Measurements from ENCODE around the gene OR1N2. TPM values are rescaled to one million over a fixed set of nuclear protein-coding genes. Genes with fewer than 3 reads are reported as not detected.
"Not testable (repeated sequence)": the region's sequence is repeated elsewhere in the genome, so short reads cannot be mapped to it uniquely, and the experiment has no call there.

Gene OR1N2
- not detected for total RNA-seq

- Histone ChIP-seq H3K4me1 (ENCODE audit: control insufficient read depth in 3 of 3, insufficient read depth in 3 of 3, low read length in 3 of 3) (no peaks in the 10 kb centered on the region), H3K27me3 (ENCODE audit: control insufficient read depth in 3 of 3, insufficient read depth in 3 of 3, low read length in 3 of 3) (peaks cover 0 to 4% (median 0%) of the 10 kb centered on the region in 3 donors), H3K36me3 (ENCODE audit: control insufficient read depth in 3 of 3, insufficient read depth in 3 of 3, low read length in 3 of 3) (no peaks in the 10 kb centered on the region), H3K9ac (ENCODE audit: low read depth in 1 of 3, low read length in 3 of 3) (no peak within 1 kb of the TSS), H3K4me3 (ENCODE audit: low read length in 3 of 3) (no peak within 1 kb of the TSS), H3K27ac (ENCODE audit: low read depth, low read length) (no peak within 1 kb of the TSS), H3K9me3 (ENCODE audit: control insufficient read depth in 3 of 3, low read length in 3 of 3) (peaks cover 0 to 3% (median 2%) of the 10 kb centered on the region in 3 donors)
Measured at GRCh38 chr9:122552812-122553211, at the start of gene OR1N2. Gene OR1N2, plus strand, starts transcription at chr9:122553112. Its CDS starts 100 bp downstream, at chr9:122553212.

- Histone ChIP-seq H3K27ac (ENCODE audit: low read depth, low read length) (no peak overlapping the region), H3K4me1 (ENCODE audit: control insufficient read depth in 3 of 3, insufficient read depth in 3 of 3, low read length in 3 of 3) (no peaks in the 10 kb centered on the region), H3K36me3 (ENCODE audit: control insufficient read depth in 3 of 3, insufficient read depth in 3 of 3, low read length in 3 of 3) (no peaks in the 10 kb centered on the region), H3K9me3 (ENCODE audit: control insufficient read depth in 3 of 3, low read length in 3 of 3) (no peaks in the 10 kb centered on the region), H3K27me3 (ENCODE audit: control insufficient read depth in 3 of 3, insufficient read depth in 3 of 3, low read length in 3 of 3) (no peaks in the 10 kb centered on the region), H3K4me3 (ENCODE audit: low read length in 3 of 3) (no peak overlapping the region), H3K9ac (ENCODE audit: low read depth in 1 of 3, low read length in 3 of 3) (no peak overlapping the region)
Measured at GRCh38 chr9:122506964-122507363, 45.9 kb upstream of the OR1N2 start.

GRCh38 chr9:122510502-122510901 is 42.4 kb upstream of the OR1N2 start, which contains the start of gene OR1J2:
Gene OR1J2, plus strand, starts transcription at chr9:122510802. Its CDS starts 0 bp downstream, at chr9:122510802.
- no peak within 1 kb of the TSS for H3K9ac ChIP-seq (ENCODE audit: low read depth in 1 of 3, low read length in 3 of 3)
- H3K4me3 ChIP-seq (ENCODE audit: low read length in 3 of 3): no peak within 1 kb of the TSS
- no peaks in the 10 kb centered on the region for H3K9me3 ChIP-seq (ENCODE audit: control insufficient read depth in 3 of 3, low read length in 3 of 3)
- H3K27ac ChIP-seq (ENCODE audit: low read depth, low read length): no peak within 1 kb of the TSS
- no peaks in the 10 kb centered on the region for H3K36me3 ChIP-seq (ENCODE audit: control insufficient read depth in 3 of 3, insufficient read depth in 3 of 3, low read length in 3 of 3)
- H3K4me1 ChIP-seq (ENCODE audit: control insufficient read depth in 3 of 3, insufficient read depth in 3 of 3, low read length in 3 of 3): no peaks in the 10 kb centered on the region
- no peaks in the 10 kb centered on the region for H3K27me3 ChIP-seq (ENCODE audit: control insufficient read depth in 3 of 3, insufficient read depth in 3 of 3, low read length in 3 of 3)

GRCh38 chr9:122518226-122518625 is 34.7 kb upstream of the OR1N2 start:
- Histone ChIP-seq H3K36me3 (ENCODE audit: control insufficient read depth in 3 of 3, insufficient read depth in 3 of 3, low read length in 3 of 3) (no peaks in the 10 kb centered on the region), H3K27ac (ENCODE audit: low read depth, low read length) (no peak overlapping the region), H3K4me1 (ENCODE audit: control insufficient read depth in 3 of 3, insufficient read depth in 3 of 3, low read length in 3 of 3) (no peaks in the 10 kb centered on the region), H3K4me3 (ENCODE audit: low read length in 3 of 3) (no peak overlapping the region), H3K9me3 (ENCODE audit: control insufficient read depth in 3 of 3, low read length in 3 of 3) (no peaks in the 10 kb centered on the region), H3K9ac (ENCODE audit: low read depth in 1 of 3, low read length in 3 of 3) (no peak overlapping the region), H3K27me3 (ENCODE audit: control insufficient read depth in 3 of 3, insufficient read depth in 3 of 3, low read length in 3 of 3) (peaks cover 0 to 3% (median 3%) of the 10 kb centered on the region in 3 donors)

- no peaks in the 10 kb centered on the region for H3K36me3 ChIP-seq (ENCODE audit: control insufficient read depth in 3 of 3, insufficient read depth in 3 of 3, low read length in 3 of 3)
- H3K27me3 ChIP-seq (ENCODE audit: control insufficient read depth in 3 of 3, insufficient read depth in 3 of 3, low read length in 3 of 3): peaks cover 0 to 3% (median 3%) of the 10 kb centered on the region in 3 donors
- H3K4me1 ChIP-seq (ENCODE audit: control insufficient read depth in 3 of 3, insufficient read depth in 3 of 3, low read length in 3 of 3): no peaks in the 10 kb centered on the region
- H3K4me3 ChIP-seq (ENCODE audit: low read length in 3 of 3): no peak within 1 kb of the TSS
- no peak within 1 kb of the TSS for H3K9ac ChIP-seq (ENCODE audit: low read depth in 1 of 3, low read length in 3 of 3)
- no peak within 1 kb of the TSS for H3K27ac ChIP-seq (ENCODE audit: low read depth, low read length)
- H3K9me3 ChIP-seq (ENCODE audit: control insufficient read depth in 3 of 3, low read length in 3 of 3): no peaks in the 10 kb centered on the region
Measured at GRCh38 chr9:122518841-122519240, 34.1 kb upstream of the OR1N2 start, which contains the start of gene OR1J4. Gene OR1J4, plus strand, starts transcription at chr9:122519141. Its CDS starts 0 bp downstream, at chr9:122519141.

GRCh38 chr9:122519376-122519775 is 33.5 kb upstream of the OR1N2 start:
- Histone ChIP-seq H3K27me3 (ENCODE audit: control insufficient read depth in 3 of 3, insufficient read depth in 3 of 3, low read length in 3 of 3) (peaks cover 0 to 3% (median 3%) of the 10 kb centered on the region in 3 donors), H3K4me1 (ENCODE audit: control insufficient read depth in 3 of 3, insufficient read depth in 3 of 3, low read length in 3 of 3) (no peaks in the 10 kb centered on the region), H3K36me3 (ENCODE audit: control insufficient read depth in 3 of 3, insufficient read depth in 3 of 3, low read length in 3 of 3) (no peaks in the 10 kb centered on the region), H3K9me3 (ENCODE audit: control insufficient read depth in 3 of 3, low read length in 3 of 3) (no peaks in the 10 kb centered on the region), H3K9ac (ENCODE audit: low read depth in 1 of 3, low read length in 3 of 3) (no peak overlapping the region), H3K4me3 (ENCODE audit: low read length in 3 of 3) (no peak overlapping the region), H3K27ac (ENCODE audit: low read depth, low read length) (no peak overlapping the region)

GRCh38 chr9:122526602-122527001 is 26.3 kb upstream of the OR1N2 start:
- Histone ChIP-seq H3K4me1 (ENCODE audit: control insufficient read depth in 3 of 3, insufficient read depth in 3 of 3, low read length in 3 of 3) (no peaks in the 10 kb centered on the region), H3K9me3 (ENCODE audit: control insufficient read depth in 3 of 3, low read length in 3 of 3) (no peaks in the 10 kb centered on the region)

GRCh38 chr9:122527193-122527592 is 25.7 kb upstream of the OR1N2 start, which contains the start of gene OR1N1:
Gene OR1N1, minus strand, starts transcription at chr9:122527293. Its CDS starts 0 bp downstream, at chr9:122527293.
- no peak within 1 kb of the TSS for H3K27ac ChIP-seq (ENCODE audit: low read depth, low read length)
- H3K4me3 ChIP-seq (ENCODE audit: low read length in 3 of 3): no peak within 1 kb of the TSS
- no peak within 1 kb of the TSS for H3K9ac ChIP-seq (ENCODE audit: low read depth in 1 of 3, low read length in 3 of 3)
- H3K9me3 ChIP-seq (ENCODE audit: control insufficient read depth in 3 of 3, low read length in 3 of 3): no peaks in the 10 kb centered on the region
- no peaks in the 10 kb centered on the region for H3K4me1 ChIP-seq (ENCODE audit: control insufficient read depth in 3 of 3, insufficient read depth in 3 of 3, low read length in 3 of 3)
- no peaks in the 10 kb centered on the region for H3K36me3 ChIP-seq (ENCODE audit: control insufficient read depth in 3 of 3, insufficient read depth in 3 of 3, low read length in 3 of 3)
- peaks cover 0 to 2% (median 0%) of the 10 kb centered on the region in 3 donors for H3K27me3 ChIP-seq (ENCODE audit: control insufficient read depth in 3 of 3, insufficient read depth in 3 of 3, low read length in 3 of 3)

More at GRCh38 chr9:122526602-122527001, 26.3 kb upstream of the OR1N2 start:
- H3K4me3 ChIP-seq (ENCODE audit: low read length in 3 of 3): no peak overlapping the region
- no peak overlapping the region for H3K9ac ChIP-seq (ENCODE audit: low read depth in 1 of 3, low read length in 3 of 3)
- no peak overlapping the region for H3K27ac ChIP-seq (ENCODE audit: low read depth, low read length)
- H3K27me3 ChIP-seq (ENCODE audit: control insufficient read depth in 3 of 3, insufficient read depth in 3 of 3, low read length in 3 of 3): peaks cover 0 to 2% (median 2%) of the 10 kb centered on the region in 3 donors
- H3K36me3 ChIP-seq (ENCODE audit: control insufficient read depth in 3 of 3, insufficient read depth in 3 of 3, low read length in 3 of 3): no peaks in the 10 kb centered on the region

- H3K27me3 ChIP-seq (ENCODE audit: control insufficient read depth in 3 of 3, insufficient read depth in 3 of 3, low read length in 3 of 3); H3K9ac ChIP-seq (ENCODE audit: low read depth in 1 of 3, low read length in 3 of 3): not testable (repeated sequence)
Measured at GRCh38 chr9:122531157-122531556, 21.8 kb upstream of the OR1N2 start.

GRCh38 chr9:122536134-122536533 is 16.8 kb upstream of the OR1N2 start:
- Histone ChIP-seq H3K9me3 (ENCODE audit: control insufficient read depth in 3 of 3, low read length in 3 of 3) (no peaks in the 10 kb centered on the region), H3K27me3 (ENCODE audit: control insufficient read depth in 3 of 3, insufficient read depth in 3 of 3, low read length in 3 of 3) (no peaks in the 10 kb centered on the region), H3K36me3 (ENCODE audit: control insufficient read depth in 3 of 3, insufficient read depth in 3 of 3, low read length in 3 of 3) (no peaks in the 10 kb centered on the region), H3K4me1 (ENCODE audit: control insufficient read depth in 3 of 3, insufficient read depth in 3 of 3, low read length in 3 of 3) (no peaks in the 10 kb centered on the region), H3K27ac (ENCODE audit: low read depth, low read length) (no peak overlapping the region), H3K9ac (ENCODE audit: low read depth in 1 of 3, low read length in 3 of 3) (no peak overlapping the region), H3K4me3 (ENCODE audit: low read length in 3 of 3) (no peak overlapping the region)

More at GRCh38 chr9:122531157-122531556, 21.8 kb upstream of the OR1N2 start:
- not testable (repeated sequence) for H3K4me3 ChIP-seq (ENCODE audit: low read length in 3 of 3); H3K27ac ChIP-seq (ENCODE audit: low read depth, low read length); H3K4me1 ChIP-seq (ENCODE audit: control insufficient read depth in 3 of 3, insufficient read depth in 3 of 3, low read length in 3 of 3); H3K36me3 ChIP-seq (ENCODE audit: control insufficient read depth in 3 of 3, insufficient read depth in 3 of 3, low read length in 3 of 3); H3K9me3 ChIP-seq (ENCODE audit: control insufficient read depth in 3 of 3, low read length in 3 of 3)
